HCT116 (cell line): ENCODE measurements around the gene CEP43. TPM values are rescaled to one million over a fixed set of nuclear protein-coding genes. Genes with fewer than 3 reads are reported as not detected.
A peak's percentile ranks its signal among the peaks of the same experiment; 100 is the strongest.

ENCODE experiments used
- ATAC-seq: fragments of 200-7000 bp; cut with Tn5 transposase; 2 replicates; pipeline ENCODE4 v1.9.1; 2020; ENCODE audit warnings: mild to moderate bottlenecking, moderate library complexity
- BruUV-seq: library from RNA; stranded (reverse); fragments of 400-500 nt; replicated peaks from 2 replicates; lab custom pipeline; 2021; lab: Mats Ljungman, UMichigan
- CTCF ChIA-PET: fragments of 300-600 bp; sonication (Branson Sonifier 250); formaldehyde crosslinking; loops from one replicate; lab custom pipeline; 2021; ENCODE audit warnings: antibody characterized with exemption; lab: Charles Lee
- POLR2A ChIA-PET: fragments of 300-600, 350-600 bp; sonication (Branson Sonifier 250); formaldehyde crosslinking; loops from one replicate; lab custom pipeline; 2021; ENCODE audit warnings: antibody characterized with exemption; lab: Charles Lee
- RAD21 ChIA-PET, 2 experiments: fragments of 300-600 bp; sonication (Branson Sonifier 250); formaldehyde crosslinking; loops; one replicate each; lab custom pipeline; 2023; ENCODE audit warnings: low total read pairs in 2 of 2; ENCODE audit not compliant: uncharacterized antibody in 2 of 2, unreplicated experiment in 2 of 2, low non-redundant PET in 1 of 2; lab: Charles Lee
- DNase-seq: peaks from one replicate; pipeline ENCODE4 v3.0.0-alpha.2; 2010; ENCODE audit warnings: low read depth, low spot score
- H2AFZ ChIP-seq: fragments of 200-600 bp; shearing (Covaris generic), sonication (generic); 2 replicates; pipeline ENCODE4 v1.6.1; 2017; ENCODE audit warnings: low read depth, mixed run types, mixed read lengths, antibody characterized with exemption, low read length; ENCODE audit not compliant: poor library complexity, severe bottlenecking
- H3K27ac ChIP-seq: 2 replicates; pipeline ENCODE4 v1.5.1; 2012; ENCODE audit warnings: low read depth, low read length
- H3K27me3 ChIP-seq: fragments of 200-600 bp; sonication (generic); 2 replicates; pipeline ENCODE4 v1.6.1; 2016; ENCODE audit warnings: mixed run types, low read length, mixed read lengths; ENCODE audit not compliant: insufficient read depth
- H3K36me3 ChIP-seq, 2 experiments: fragments of 200-500 bp in 1 of 2; fragments of 200-600 bp in 1 of 2; sonication (Bioruptor generic) in 1 of 2; sonication (generic) in 1 of 2; 2 replicates each; pipeline versions ENCODE4 v1.5.1 to v1.6.1; 2014 to 2016; ENCODE audit warnings: low read length in 2 of 2, inconsistent platforms in 1 of 2, mixed read lengths in 1 of 2, mixed run types in 1 of 2; ENCODE audit not compliant: insufficient read depth in 2 of 2, control insufficient read depth in 1 of 2
- H3K4me1 ChIP-seq, 2 experiments: fragments of 200-600 bp in 1 of 2; sonication (generic) in 1 of 2; 2 replicates each; pipeline versions ENCODE4 v1.5.1 to v1.6.1; 2012 to 2017; ENCODE audit warnings: low read length in 2 of 2, inconsistent platforms in 1 of 2, mild to moderate bottlenecking in 1 of 2, mixed read lengths in 1 of 2, mixed run types in 1 of 2, moderate library complexity in 1 of 2; ENCODE audit not compliant: insufficient read depth in 2 of 2, control insufficient read depth in 1 of 2
- H3K4me2 ChIP-seq: fragments of 200-600 bp; sonication (generic); 2 replicates; pipeline ENCODE4 v1.6.1; 2017; ENCODE audit warnings: mixed run types, low read length, mixed read lengths
- H3K4me3 ChIP-seq, 2 experiments: fragments of 200-600 bp in 1 of 2; sonication (generic) in 1 of 2; replicated peaks in 1 of 2; 2 replicates each; pipeline ENCODE4 v1.5.1; 2011 to 2016; ENCODE audit warnings: low read length in 2 of 2, control low read depth in 1 of 2, low read depth in 1 of 2, mild to moderate bottlenecking in 1 of 2, mixed read lengths in 1 of 2, mixed run types in 1 of 2
- H3K79me2 ChIP-seq: fragments of 200-600 bp; sonication (generic); 2 replicates; pipeline ENCODE4 v1.6.1; 2017; ENCODE audit warnings: mild to moderate bottlenecking, mixed run types, low read length, moderate library complexity, mixed read lengths; ENCODE audit not compliant: insufficient read depth
- H3K9ac ChIP-seq: fragments of 200-600 bp; sonication (generic); 2 replicates; pipeline ENCODE4 v1.6.1; 2016; ENCODE audit warnings: low read length, mixed read lengths
- H3K9me2 ChIP-seq: fragments of 200-600 bp; sonication (generic), shearing (Covaris generic); 2 replicates; pipeline ENCODE4 v1.6.1; 2017; ENCODE audit warnings: mixed run types, mild to moderate bottlenecking, moderate library complexity; ENCODE audit not compliant: insufficient read depth
- H3K9me3 ChIP-seq, 2 experiments: fragments of 200-500 bp in 1 of 2; fragments of 200-600 bp in 1 of 2; sonication (Bioruptor generic) in 1 of 2; sonication (generic) in 1 of 2; 2 replicates each; pipeline ENCODE4 v1.6.1; 2014 to 2017; ENCODE audit warnings: low read length in 2 of 2, mixed read lengths in 2 of 2, inconsistent platforms in 1 of 2, low read depth in 1 of 2, mild to moderate bottlenecking in 1 of 2, mixed run types in 1 of 2, moderate library complexity in 1 of 2; ENCODE audit not compliant: control insufficient read depth in 1 of 2, insufficient read depth in 1 of 2
- H4K20me1 ChIP-seq: fragments of 200-600 bp; sonication (generic), shearing (Covaris generic); 2 replicates; pipeline ENCODE4 v1.6.1; 2017; ENCODE audit warnings: mixed run types, mild to moderate bottlenecking, moderate library complexity; ENCODE audit not compliant: insufficient read depth
- CBX3 ChIP-seq: IDR thresholded peaks from 2 replicates; pipeline ENCODE4 v1.6.1; 2012; ENCODE audit warnings: low read depth
- CEBPB ChIP-seq: IDR thresholded peaks from 2 replicates; pipeline ENCODE4 v1.6.1; 2012; ENCODE audit warnings: low read depth
- CTCF ChIP-seq, 3 experiments: fragments of 200-600 bp in 1 of 3; sonication (generic) in 1 of 3; IDR thresholded peaks in 2 of 3; conservative IDR thresholded peaks in 1 of 3; 2 replicates each; pipeline ENCODE4 v1.5.1; 2012 to 2017; ENCODE audit warnings: low read depth in 2 of 3, low read length in 2 of 3, antibody characterized with exemption in 1 of 3, borderline replicate concordance in 1 of 3, control low read depth in 1 of 3, mild to moderate bottlenecking in 1 of 3, mixed read lengths in 1 of 3, mixed run types in 1 of 3, moderate library complexity in 1 of 3; ENCODE audit not compliant: insufficient read depth in 1 of 3
- RAD21 ChIP-seq: IDR thresholded peaks from 2 replicates; pipeline ENCODE4 v1.6.1; 2012; ENCODE audit warnings: low read depth, mild to moderate bottlenecking
- REST ChIP-seq: IDR thresholded peaks from 2 replicates; pipeline ENCODE4 v1.6.1; 2012; ENCODE audit warnings: low read depth
- YY1 ChIP-seq: IDR thresholded peaks from 2 replicates; pipeline ENCODE4 v1.6.1; 2011; ENCODE audit warnings: low read length, low read depth, moderate library complexity, mild to moderate bottlenecking; ENCODE audit not compliant: insufficient replicate concordance; ENCODE audit errors: extremely low read depth
- ZNF274 ChIP-seq: fragments of 200-500 bp; sonication (Bioruptor generic); IDR thresholded peaks from 2 replicates; pipeline ENCODE4 v1.6.1; 2014; ENCODE audit warnings: mild to moderate bottlenecking, low read depth, low read length, inconsistent platforms
- intact Hi-C: fragments of 100-400 bp; cut with micrococcal nuclease; formaldehyde crosslinking; loops from 2 replicates; pipeline ENCODE4 v1.10.0; 2022
- total RNA-seq: library from RNA; stranded (reverse); gene quantifications from one replicate; pipeline ENCODE4 v1.2.1, GENCODE V29; 2021; ENCODE audit not compliant: unreplicated experiment

CEP43 gene
- total RNA-seq, 1 experiment from 2014 or later: 15.8 TPM

GRCh38 chr6:166987930-166988329 is 11.3 kb upstream of the CEP43 start:
- RAD21 ChIA-PET: no interaction called here
- Histone ChIP-seq H3K9ac (no peak overlapping the region), H3K36me3 (no peaks in the 10 kb centered on the region), H3K9me2 (no peaks in the 10 kb centered on the region), H3K9me3 (no peaks in the 10 kb centered on the region), H3K27me3 (no peaks in the 10 kb centered on the region), H4K20me1 (no peaks in the 10 kb centered on the region), H3K79me2 (peaks cover 28% of the 10 kb centered on the region), H3K4me3 (no peak overlapping the region), H3K27ac (no peak overlapping the region), H3K4me2 (no peak overlapping the region), H2AFZ (no peak overlapping the region), H3K4me1 (no peaks in the 10 kb centered on the region)
- POLR2A ChIA-PET: no interaction called here
- BruUV-seq: no TSS peak
- intact Hi-C loops: loop anchor here (2.0 kb wide), 1 partner anchor 213 kb away; no protein-coding TSS in a partner anchor
- TF ChIP-seq YY1: no peak
- TF ChIP-seq CEBPB: no peak
- no peak for TF ChIP-seq ZNF274
- no peak for TF ChIP-seq CBX3
- TF ChIP-seq REST: no peak
- TF ChIP-seq RAD21: no peak
- 0 out of 6 replicates have a peak, but pooled peaks of 1 of the 3 experiments have one; percentile 11 for TF ChIP-seq CTCF (IDR thresholded peaks at IDR 0.05 in 2 of 3, conservative IDR thresholded peaks at IDR 0.05 in 1 of 3; ENCODE audit: borderline replicate concordance in 1 of 3, insufficient read depth in 1 of 3, low read depth in 2 of 3, low read length in 2 of 3)
- ATAC-seq (no peak), DNase-seq (no peak)
- CTCF ChIA-PET: interaction anchor here (1.0 to 2.7 kb wide), 3 partner anchors 37 to 213 kb away, joined by 3 to 25 read pairs (median 4); no protein-coding TSS in a partner anchor
